H1 (cell line): ENCODE results near the gene ZBTB45. TPM values are rescaled to one million over a fixed set of nuclear protein-coding genes. Genes with fewer than 3 reads are reported as not detected.

Experiments used
- CREB1 ChIP-seq: IDR thresholded peaks from 2 replicates; pipeline ENCODE4 v1.6.1; 2012; ENCODE audit warnings: inconsistent platforms
- EGR1 ChIP-seq: IDR thresholded peaks from 2 replicates; pipeline ENCODE4 v1.6.1; 2011; ENCODE audit warnings: low read depth, low read length, borderline replicate concordance
- EP300 ChIP-seq, 2 experiments: IDR thresholded peaks; 1 replicate in 1 of 2; 2 replicates in 1 of 2; pipeline ENCODE4 v1.6.1; 2011 to 2012; ENCODE audit warnings: low read depth in 2 of 2, low read length in 2 of 2, mild to moderate bottlenecking in 2 of 2, borderline replicate concordance in 1 of 2, inconsistent platforms in 1 of 2, moderate library complexity in 1 of 2
- HDAC2 ChIP-seq, 2 experiments: fragments of 300-600 bp in 1 of 2; sonication (generic) in 1 of 2; IDR thresholded peaks; 2 replicates each; pipeline ENCODE4 v1.6.1; 2011 to 2012; ENCODE audit warnings: low read depth in 2 of 2, low read length in 2 of 2, mild to moderate bottlenecking in 2 of 2, moderate library complexity in 2 of 2, borderline replicate concordance in 1 of 2, inconsistent platforms in 1 of 2
- MAFK ChIP-seq: IDR thresholded peaks from 2 replicates; pipeline ENCODE4 v1.6.1; 2012; ENCODE audit warnings: low read depth, mild to moderate bottlenecking, improper control_type of control experiment, low read length
- POU5F1 ChIP-seq: IDR thresholded peaks from 2 replicates; pipeline ENCODE4 v1.6.1; 2011; ENCODE audit warnings: low read depth, mild to moderate bottlenecking, low read length, moderate library complexity
- RAD21 ChIP-seq, 2 experiments: IDR thresholded peaks in 1 of 2; conservative IDR thresholded peaks in 1 of 2; 2 replicates each; pipeline ENCODE4 v1.6.1; 2011; ENCODE audit warnings: low read depth in 2 of 2, low read length in 2 of 2, improper control_type of control experiment in 1 of 2, inconsistent platforms in 1 of 2, mild to moderate bottlenecking in 1 of 2, moderate library complexity in 1 of 2
- RBBP5 ChIP-seq: IDR thresholded peaks from 2 replicates; pipeline ENCODE4 v1.7.1; 2012; ENCODE audit warnings: low read depth, mild to moderate bottlenecking, inconsistent platforms, low read length, moderate library complexity, borderline replicate concordance
- SIN3A ChIP-seq, 2 experiments: IDR thresholded peaks in 1 of 2; conservative IDR thresholded peaks in 1 of 2; 2 replicates each; pipeline ENCODE4 v1.6.1; 2011 to 2012; ENCODE audit warnings: low read length in 2 of 2, improper control_type of control experiment in 1 of 2, low read depth in 1 of 2, mild to moderate bottlenecking in 1 of 2
- SRF ChIP-seq: IDR thresholded peaks from 2 replicates; pipeline ENCODE4 v1.6.1; 2011; ENCODE audit warnings: mild to moderate bottlenecking, low read depth, low read length, moderate library complexity
- TCF12 ChIP-seq: IDR thresholded peaks from 2 replicates; pipeline ENCODE4 v1.6.1; 2011; ENCODE audit warnings: low read depth, mild to moderate bottlenecking, low read length
- polyA plus RNA-seq, 7 experiments: library from polyadenylated mRNA; depleted of rRNA in 3 of 7; stranded (reverse) in 5 of 7; unstranded in 2 of 7; fragments of >200 nt in 5 of 7; fragments of 200-250 nt in 2 of 7; gene quantifications; 1 replicate in 5 of 7; 2 replicates in 1 of 7; 4 replicates in 1 of 7; pipeline versions ENCODE4 v1.2.1 to v1.2.3, GENCODE V29; 2011 to 2013; ENCODE audit warnings: missing spikeins in 2 of 7, mixed read lengths in 2 of 7
- total RNA-seq: library from RNA; stranded (reverse); fragmentation: NEBNext Ultra II Directional; extraction: Animal tissue kit (Norgen Biotek cat#: 25700); gene quantifications from 2 replicates; pipeline ENCODE4 v1.2.1, GENCODE V29; 2021

Gene ZBTB45
- total and polyA plus RNA-seq, 2 of the 8 experiments (the other 6 are each of a cell fraction or from before 2014, with no cell fraction given): 16.9 to 17.2 TPM

DNA sequence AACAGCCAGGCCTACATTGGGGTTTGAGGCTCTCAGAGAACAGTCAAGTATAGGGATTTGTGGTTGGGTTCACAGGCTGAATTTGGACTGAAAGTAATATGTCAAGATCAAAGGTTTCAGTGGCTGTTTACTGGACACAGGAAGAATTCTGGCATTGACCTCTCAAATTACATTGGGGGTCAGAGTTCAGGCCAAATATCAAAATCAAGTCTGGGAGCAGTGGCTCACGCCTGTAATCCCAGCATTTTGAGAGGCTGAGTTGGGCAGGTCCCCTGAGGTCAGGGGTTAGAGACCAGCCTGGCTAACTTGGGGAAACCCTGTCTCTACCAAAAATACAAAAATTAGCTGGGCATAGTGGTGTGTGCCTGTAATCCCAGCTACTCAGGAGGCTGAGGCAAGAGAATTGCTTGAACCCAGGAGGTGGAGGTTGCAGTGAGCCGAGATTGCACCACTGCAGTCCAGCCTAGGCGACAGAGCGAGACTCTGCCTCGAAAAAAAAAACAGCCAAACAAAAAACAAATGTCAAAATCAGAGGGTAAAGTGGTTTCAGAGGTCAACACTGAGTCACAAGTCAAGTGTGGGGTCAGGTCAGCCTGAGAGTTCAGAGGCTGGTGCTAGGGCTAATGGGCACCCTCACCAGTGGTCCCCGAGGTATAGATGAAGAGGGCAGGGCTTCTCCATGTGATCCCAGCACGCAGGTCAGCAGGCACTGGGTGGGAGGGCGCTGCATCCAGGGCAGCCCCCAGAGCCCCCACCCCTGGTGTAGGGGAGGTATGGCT, 9.3 kb downstream of the ZBTB45 start (continued):
- TF ChIP-seq RAD21 (IDR thresholded peaks at IDR 0.05 in 1 of 2, conservative IDR thresholded peaks at IDR 0.05 in 1 of 2; ENCODE audit: low read depth in 2 of 2, low read length in 2 of 2) (no peak), SRF (no peak), EP300 (IDR thresholded peaks at IDR 0.05; ENCODE audit: borderline replicate concordance in 1 of 2, low read depth in 2 of 2, low read length in 2 of 2) (no peak), HDAC2 (IDR thresholded peaks at IDR 0.05; ENCODE audit: borderline replicate concordance in 1 of 2, low read depth in 2 of 2, low read length in 2 of 2) (no peak), MAFK (no peak), POU5F1 (no peak), RBBP5 (no peak), EGR1 (no peak), SIN3A (conservative IDR thresholded peaks at IDR 0.05 in 1 of 2, IDR thresholded peaks at IDR 0.05 in 1 of 2; ENCODE audit: low read depth in 1 of 2, low read length in 2 of 2) (no peak), TCF12 (no peak), CREB1 (no peak)
